Muscle of arm (tissue), 14 donors: ENCODE data around the gene CD40. TPM values are rescaled to one million over a fixed set of nuclear protein-coding genes. Genes with fewer than 3 reads are reported as not detected.

ENCODE experiments used
- DNase-seq: peaks from one replicate; pipeline ENCODE4 v3.0.0-alpha.2; 2013
- long read RNA-seq, 11 donors: transcript quantifications; one replicate each; lab custom pipeline, GENCODE V29; 2026
- polyA plus RNA-seq, 12 donors: library from polyadenylated mRNA; unstranded; fragments of 120-200 nt; gene quantifications; one replicate each; pipeline ENCODE4 v1.2.1, GENCODE V29; 2013; ENCODE audit not compliant: insufficient read length in 12 of 12

CD40 gene
- polyA plus RNA-seq: 10 to 100 TPM in 1 of 12 donors, 1 to 10 TPM in 9, not detected in 2; 4.3 to 13.5 (median 7.6) TPM
- long read RNA-seq, donor 1, partial matches to known transcripts: 0 of 1 reads
- long read RNA-seq, donor 1, other reads (novel, unspliced or antisense): 0 of 1 reads
- long read RNA-seq, donor 2, partial matches to known transcripts: 0 of 1 reads
- long read RNA-seq, donor 2, other reads (novel, unspliced or antisense): 0 of 1 reads
- long read RNA-seq, donor 3, partial matches to known transcripts: 0 of 2 reads
- long read RNA-seq, donor 3, other reads (novel, unspliced or antisense): 0 of 2 reads
- long read RNA-seq, donor 4: 0 reads
- long read RNA-seq, donor 5, partial matches to known transcripts: 0 of 3 reads
- long read RNA-seq, donor 5, other reads (novel, unspliced or antisense): 0 of 3 reads
- long read RNA-seq, donor 6, partial matches to known transcripts: 0 of 2 reads
- long read RNA-seq, donor 6, other reads (novel, unspliced or antisense): 0 of 2 reads
- long read RNA-seq, donor 7, partial matches to known transcripts: 0 of 3 reads
- long read RNA-seq, donor 7, other reads (novel, unspliced or antisense): 0 of 3 reads
- long read RNA-seq, donor 8, partial matches to known transcripts: 0 of 3 reads
- long read RNA-seq, donor 8, other reads (novel, unspliced or antisense): 0 of 3 reads
- long read RNA-seq, donor 9, partial matches to known transcripts: 0 of 2 reads
- long read RNA-seq, donor 9, other reads (novel, unspliced or antisense): 0 of 2 reads
- long read RNA-seq, donor 10, partial matches to known transcripts: 0 of 2 reads
- long read RNA-seq, donor 10, other reads (novel, unspliced or antisense): 0 of 2 reads
- long read RNA-seq, donor 11, partial matches to known transcripts: 0 of 1 reads
- long read RNA-seq, donor 11, other reads (novel, unspliced or antisense): 0 of 1 reads

DNA sequence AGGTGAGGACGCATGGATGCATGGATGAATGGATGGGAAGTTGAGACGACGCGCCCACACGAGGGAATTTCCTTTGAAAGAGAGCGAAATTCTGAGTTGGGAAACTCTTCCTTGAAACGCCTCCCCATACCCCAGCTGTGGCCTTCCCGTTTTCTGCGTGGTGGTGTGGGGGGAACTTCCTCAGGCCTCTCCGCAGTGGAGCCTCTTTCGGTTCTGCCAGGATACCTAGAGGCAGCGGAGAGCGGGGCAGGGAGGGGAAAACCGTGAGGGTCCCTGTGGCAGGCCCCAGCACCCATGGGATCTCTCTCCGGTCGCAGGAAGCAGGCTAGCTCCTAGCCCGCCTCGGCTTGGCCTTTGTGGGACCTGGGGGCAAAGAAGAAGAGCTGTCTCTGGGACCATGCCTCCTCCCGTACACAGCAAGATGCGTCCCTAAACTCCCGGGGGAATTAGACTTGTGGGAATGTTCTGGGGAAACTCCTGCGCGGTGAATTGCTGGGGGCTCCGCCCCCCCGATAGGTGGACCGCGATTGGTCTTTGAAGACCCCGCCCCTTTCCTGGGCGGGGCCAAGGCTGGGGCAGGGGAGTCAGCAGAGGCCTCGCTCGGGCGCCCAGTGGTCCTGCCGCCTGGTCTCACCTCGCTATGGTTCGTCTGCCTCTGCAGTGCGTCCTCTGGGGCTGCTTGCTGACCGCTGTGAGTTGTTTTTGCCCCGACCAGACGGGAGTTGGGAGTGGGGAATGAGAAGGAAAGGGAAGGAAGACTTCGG lies at the start of gene CD40:
Gene CD40 (plus strand): TSS at position 611 of the 764 bp plus-strand sequence. CDS start 30 bp downstream, at position 641.
- peak; percentile 41 for DNase-seq

DNA sequence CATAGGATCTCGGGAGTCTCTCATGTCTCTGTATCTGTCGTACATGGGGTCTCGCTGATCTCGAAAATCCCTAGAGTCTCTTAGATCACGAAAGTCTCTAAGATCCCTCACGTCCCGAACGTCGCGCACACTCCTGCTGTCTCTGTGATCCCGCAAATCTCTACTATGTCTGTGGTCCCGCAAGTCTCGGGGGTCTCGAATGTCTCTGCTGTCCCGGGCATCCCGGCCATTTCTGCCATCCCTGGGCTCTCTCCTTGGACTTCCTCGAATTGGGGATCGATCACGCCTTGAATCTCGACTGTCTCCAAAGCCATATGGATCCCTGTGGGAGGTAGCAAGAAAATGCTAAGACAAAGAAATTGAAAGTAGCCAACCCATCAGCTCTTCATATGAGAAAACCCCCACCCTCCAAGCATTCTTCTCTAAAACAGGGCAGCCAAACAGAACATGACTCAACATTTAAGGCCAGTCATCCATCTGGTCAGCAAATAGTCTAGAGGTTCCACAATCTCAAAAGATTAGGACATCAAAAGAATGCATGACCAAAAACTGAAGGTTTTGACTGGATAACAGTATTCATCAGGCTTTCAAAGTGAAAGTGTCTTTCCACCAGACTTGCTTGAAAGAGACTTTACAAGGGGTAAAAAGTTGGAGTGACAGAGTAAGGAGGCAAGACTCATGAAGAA lies 47.8 kb upstream of the CD40 start:
- DNase-seq: no peak

DNA sequence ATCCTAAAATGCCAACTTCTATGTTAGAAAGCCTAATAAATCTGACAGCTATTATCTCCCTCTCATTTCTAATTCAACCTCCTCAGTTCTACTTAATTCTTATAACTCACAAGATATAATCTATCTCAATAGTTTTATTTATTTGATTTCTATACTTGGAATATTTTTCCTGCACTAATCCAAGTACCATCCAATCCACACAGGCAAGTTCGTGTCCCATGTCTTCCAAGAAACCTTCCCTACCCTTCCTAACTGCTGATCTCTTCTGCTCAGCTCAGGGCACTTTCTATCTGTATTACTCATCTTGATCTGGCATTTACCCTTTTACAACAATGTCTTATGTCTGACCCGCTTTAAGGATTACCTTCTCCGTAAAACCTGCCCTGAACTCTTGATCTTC lies 46.5 kb upstream of the CD40 start:
- no peak for DNase-seq

DNA sequence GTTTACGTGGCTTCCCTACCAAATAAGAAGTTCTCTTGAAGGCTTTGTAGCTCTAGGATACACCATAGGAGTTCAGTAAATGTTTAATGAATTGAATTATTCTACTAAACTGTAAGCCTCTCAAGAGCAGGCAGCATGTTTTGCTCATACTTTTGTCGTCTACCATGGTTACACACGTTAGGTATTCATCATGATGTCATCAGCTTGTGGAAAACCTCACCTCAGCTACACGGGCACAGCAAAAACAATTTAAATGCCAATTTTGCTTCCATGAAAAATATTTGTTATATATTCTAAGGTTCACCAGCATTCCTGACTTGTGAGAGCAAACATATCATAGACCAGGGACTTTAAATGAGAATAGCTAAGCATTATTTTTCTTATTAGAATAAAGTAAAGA lies 45.1 kb upstream of the CD40 start:
- DNase-seq: no peak

DNA sequence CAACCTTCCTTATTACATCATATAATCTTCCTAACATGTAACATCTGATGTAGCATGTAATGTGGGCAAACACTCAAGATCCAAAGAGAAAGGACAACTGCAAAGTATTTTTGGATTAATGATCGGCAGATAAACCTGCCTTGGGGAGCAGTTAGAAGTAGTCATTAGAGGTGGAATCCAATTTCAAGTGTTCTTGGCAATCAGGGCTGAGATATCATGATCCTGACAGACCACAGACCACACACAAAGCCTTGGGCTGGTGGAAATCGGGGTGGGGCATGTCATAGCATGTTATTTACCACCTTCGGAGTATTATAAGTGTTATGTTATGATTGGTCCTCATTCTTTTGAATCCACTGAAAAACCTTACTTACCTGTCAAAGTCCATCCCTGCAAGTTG lies 44.7 kb upstream of the CD40 start:
- DNase-seq: no peak

DNA sequence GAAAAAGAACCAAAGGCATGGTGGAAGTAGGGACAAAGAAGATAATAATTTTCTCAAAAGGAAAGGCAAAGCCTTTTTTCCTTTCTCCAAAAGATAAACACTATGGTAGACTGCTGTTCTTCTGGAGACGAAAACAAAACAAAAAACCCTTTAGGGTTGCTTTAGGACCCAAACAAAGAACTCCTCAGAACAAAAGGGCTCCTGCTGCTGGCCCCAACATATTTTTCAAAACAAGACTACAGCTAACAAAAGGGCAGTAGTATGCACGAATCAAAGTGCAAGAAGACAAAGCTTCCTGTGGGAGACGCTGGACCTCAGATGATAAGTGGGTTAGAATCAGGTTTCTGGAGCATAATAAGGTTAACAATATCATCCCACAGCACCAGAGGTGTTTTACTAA lies 44.1 kb upstream of the CD40 start:
- no peak for DNase-seq

DNA sequence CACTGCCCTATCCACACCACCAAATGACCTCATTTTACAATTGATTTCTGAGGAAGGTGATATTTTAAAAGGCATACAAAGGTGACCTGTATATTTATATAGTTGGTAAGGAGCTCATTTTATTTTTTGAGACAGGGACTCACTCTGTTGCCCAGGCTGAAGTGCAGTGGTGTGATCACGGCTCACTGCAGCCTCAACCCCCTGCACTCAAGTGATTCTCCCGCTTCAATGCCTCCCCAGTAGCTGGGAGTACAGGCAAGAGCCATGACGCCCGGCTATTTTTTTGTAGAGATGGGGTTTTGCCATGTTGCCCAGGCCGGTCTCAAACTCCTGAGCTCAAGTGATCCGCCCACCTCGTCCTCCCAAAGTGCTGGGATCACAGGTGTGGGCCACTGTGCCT lies 41.3 kb upstream of the CD40 start:
- no peak for DNase-seq

DNA sequence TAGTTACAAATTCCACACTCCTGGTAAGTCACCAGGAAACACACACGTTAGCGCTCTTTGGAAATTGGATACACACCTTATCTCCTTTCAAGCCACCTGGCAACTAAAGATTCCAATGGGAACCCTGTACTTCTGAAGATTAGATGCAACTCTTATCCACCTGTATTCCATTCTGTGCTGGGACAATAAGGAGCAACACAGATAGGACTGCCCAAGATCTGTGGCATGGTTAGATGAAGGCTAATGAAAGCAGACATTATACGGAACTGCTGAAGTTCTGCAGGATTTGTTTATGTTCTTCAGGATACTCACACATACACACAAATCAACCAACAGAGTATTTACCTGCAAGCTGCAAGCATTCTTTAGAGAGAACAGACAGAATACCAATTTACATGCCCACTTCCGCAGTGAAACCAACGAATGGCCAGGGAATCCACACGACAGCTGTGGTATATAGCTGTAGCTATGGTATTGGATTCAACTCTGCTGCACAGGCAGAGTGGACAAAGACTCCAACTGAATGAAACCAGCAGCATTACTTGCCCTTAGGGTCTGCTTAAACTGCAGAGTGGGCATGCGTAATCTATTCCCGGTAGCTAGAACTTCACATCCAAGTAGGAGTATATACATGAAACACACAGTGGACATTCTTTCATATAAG lies 40.3 kb upstream of the CD40 start:
- no peak for DNase-seq

DNA sequence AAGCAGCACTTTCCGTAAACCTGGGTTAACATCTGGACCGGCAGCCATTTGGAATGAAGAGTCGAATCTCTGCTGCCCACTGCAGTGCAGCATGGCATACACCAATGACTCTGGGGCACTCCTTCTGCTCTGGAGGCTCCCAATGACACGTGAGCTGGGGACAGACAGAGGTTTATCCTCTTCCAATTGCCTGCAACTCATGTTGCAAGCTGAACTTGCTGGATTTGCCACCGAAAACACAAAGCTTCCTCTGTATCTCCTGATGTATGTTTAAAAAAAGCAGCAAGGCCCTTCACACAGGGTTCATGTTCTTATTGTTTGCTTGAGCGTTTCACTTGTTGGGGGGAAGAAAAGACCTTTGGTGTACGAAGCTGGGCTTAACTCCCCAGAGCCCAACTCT lies 39.2 kb upstream of the CD40 start:
- DNase-seq: no peak

DNA sequence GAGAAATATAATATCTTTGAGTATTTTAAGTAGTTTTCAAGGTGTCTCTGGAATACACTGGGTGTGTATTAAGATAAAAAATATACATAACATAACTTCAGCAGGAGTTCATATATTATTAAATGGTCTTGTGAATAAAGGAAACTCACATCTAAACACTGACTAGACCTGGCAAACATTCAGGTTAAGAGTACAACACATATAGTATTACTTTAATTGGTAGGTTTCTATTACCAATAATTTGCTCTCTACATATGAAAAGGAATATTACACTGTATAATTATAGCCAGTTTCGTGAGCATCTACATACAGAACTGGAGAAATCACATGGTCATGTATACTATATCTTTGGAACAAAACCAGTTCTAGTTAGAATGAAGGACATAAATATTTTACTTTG lies 37.0 kb upstream of the CD40 start:
- no peak for DNase-seq

DNA sequence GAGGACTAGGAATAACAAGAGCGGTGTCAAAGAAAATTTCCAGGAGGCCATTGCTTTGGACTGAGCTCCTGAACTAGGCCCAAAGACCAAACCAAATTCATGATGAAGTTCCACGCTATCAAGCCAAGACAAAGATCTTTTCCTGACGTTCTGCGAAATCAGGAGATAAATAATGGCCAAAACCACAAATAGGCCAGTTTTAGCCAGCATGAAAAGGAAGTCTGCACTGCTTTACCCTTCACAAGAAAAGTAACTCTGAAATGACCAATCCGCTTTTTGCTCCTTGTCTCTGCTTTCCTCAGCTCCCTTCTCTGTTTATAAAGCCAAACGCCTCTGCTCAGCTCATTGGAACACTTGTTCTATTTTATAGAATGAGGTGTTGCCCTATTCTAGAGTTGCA lies 35.0 kb upstream of the CD40 start:
- DNase-seq: no peak

DNA sequence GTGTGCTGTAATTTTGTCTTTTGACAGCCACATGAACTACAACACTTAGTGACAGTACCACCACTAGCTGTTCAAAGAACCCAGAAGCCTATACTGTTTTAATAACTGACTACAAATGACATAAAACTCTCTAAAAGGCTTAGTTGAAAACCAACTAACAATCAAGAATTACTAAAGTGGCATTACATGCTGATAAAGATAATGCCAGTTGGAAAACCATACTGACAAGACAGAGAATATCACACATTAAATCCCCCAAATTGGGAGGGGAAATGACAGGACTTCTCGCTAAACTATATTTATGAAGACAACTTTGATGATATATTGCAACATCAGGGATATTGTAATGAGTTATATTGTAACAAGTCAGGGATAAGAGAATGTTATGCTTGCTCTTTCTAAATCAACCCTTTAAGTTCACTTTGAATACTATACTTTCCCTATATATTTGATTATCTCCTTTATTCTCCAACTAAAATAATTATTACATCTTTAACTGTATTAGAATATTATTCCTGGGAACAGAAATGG lies 34.5 kb upstream of the CD40 start:
- DNase-seq: no peak

DNA sequence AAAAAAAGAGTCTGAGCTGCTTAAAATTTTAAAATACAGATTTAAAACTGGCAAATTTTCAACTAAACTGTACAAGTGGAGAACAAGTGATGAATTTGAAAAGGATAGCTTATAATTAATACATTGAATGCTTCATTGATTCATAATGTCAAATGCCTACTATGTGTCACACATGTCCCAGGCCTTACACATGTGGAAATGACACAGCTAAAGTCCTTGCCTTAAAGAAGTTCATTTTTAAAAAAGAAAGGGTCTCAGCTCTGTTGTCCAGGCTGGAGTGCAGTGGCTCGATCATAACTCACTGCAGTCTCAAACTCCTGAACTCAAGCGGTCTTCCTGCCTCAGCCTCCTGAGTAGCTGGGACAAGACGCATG lies 33.3 kb upstream of the CD40 start:
- DNase-seq: no peak

DNA sequence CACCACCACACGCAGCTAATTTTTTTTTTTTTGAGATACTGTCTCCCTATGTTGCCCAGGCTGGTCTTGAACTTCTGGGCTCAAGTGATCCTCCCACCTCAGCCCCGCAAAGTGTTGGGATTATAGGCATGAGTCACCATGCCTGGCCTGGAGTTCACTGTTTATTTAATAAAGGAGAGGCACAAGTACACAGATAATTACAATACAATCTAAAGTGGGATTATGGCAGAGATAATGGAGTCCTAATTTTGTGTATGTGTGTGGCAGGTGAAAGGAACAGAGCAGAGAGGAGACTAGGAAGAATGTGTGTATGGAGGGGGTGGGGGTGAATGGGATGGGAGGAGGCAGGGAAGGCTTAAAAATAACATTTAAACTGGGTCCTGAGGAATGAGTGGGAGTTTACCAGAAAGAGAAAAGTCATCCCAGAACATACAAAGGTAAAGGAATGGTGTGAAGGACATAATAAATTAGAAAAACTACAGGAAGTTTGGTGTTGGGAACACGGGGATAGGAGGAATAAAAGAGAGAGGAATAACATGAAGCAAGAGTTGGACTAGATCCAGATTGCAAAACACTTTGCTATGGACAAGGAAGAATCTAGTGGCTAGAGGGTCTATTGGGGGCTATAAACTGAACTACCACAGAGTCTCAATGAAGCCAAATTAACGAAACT lies 32.8 kb upstream of the CD40 start:
- no peak for DNase-seq

DNA sequence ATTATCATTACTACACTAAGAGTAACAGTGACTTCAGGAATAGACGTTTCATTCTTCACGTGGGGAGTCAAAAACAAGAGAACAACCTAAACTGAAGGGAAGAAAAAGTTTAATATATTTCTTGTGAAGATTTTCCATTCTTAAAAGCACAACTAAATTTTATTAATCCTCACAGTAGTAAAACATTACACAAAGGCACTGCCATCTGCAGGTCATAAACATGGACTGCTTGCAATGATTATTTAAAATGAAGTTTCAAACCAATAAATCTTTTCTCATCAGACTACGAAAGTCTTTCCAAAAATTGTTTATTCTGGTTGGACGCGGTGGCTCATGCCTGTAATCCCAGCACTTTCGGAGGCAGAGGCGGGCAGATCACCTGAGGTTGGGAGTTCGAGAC lies 31.0 kb upstream of the CD40 start:
- DNase-seq: no peak

DNA sequence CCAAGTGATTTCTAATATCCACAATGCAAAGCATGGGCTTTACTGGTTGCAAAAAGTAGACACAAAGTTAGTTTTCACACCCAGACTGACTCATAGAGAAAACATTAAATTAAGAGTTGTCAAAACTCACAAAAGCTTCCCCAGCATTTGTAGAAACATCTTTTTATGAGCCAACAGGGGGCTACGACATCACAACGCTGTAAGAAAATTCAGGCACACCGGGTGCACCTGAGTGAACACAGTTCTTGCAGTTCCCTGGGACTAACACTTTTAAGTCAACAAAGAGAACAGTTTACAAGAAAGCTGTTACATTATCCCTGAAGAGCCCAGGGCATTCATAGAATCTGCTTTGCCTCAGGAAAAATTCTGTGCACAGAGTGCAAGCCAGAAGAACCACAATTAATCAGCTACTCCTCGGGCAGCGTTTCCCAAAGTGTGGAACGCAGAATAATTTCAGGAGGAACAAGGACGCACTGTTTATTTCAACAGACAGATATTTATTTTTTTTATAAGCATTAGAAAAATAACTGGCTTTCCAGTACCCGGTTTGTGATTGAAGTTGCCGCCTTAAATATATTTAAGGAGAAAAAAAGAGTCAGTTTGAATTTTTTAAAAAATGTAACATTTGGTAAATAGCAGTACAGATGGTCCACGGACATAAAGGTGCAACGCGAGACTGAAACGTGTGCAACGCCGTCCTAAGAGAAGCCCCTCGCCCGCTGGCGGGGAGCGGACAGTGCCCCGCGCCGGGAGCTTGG lies 29.5 kb upstream of the CD40 start:
- DNase-seq: no peak

DNA sequence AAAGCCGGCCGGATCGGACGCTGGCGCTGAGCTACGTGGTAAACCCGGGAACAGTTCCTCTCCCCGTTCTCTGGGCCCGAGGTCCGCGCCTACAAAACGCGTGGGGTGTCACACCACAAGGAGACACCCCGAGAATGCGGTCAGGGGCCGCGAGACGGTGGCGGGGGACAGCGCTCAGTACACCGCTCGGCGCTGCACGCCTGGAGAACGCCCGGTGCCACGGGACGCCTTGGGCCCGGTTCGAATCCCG lies 29.0 kb upstream of the CD40 start:
- no peak for DNase-seq

DNA sequence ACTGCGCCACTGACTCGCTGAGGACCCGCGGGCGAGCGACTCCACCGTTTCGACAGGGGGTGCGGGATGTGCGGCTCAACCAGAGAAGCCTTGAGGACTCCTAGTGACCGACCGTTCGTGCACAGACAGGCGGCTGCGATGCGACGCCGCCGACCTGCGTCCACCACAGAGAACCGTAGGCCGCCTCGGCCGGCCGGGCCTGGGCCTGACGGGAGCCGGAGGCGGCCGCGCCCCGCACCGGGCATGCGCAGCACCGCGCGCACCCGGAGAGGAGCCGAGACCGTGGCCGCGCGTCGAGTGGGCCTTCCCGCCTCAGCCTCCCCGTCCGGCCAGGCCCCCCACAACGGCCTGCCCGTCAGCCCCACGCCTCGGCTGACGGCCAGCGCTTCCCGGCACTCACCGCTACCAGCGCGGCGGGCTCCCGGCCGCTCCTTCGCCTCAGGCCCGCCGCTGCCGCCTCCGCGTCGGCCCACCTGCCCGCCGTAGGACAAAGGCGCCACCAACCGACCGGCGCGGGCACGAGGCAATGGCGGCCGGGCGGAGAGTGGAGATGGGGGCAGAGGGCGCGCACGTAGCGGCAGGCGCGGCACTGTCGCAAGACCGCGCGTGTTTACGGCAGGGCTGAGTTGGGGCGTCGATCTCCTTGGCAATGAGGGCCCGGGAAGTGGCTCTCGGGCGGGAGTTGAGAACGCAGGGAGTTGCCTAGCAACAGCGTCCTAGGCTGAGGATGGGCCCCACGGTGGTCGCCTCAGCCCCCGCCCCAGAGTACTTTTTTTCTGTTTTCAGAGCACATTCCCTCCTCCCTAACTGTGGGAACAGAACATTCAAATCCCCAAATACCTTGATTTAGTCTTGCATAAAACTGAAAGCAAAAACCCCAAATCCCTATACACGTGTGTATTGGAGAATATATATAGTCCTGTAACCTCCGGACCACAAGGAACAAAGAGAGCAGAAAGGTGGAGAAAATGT lies 28.4 kb upstream of the CD40 start, which contains the start of gene NCOA5:
Gene NCOA5 (minus strand): TSS at position 546 of the 972 bp plus-strand sequence. CDS start 10,538 bp downstream, outside the sequence.
- DNase-seq: peak; percentile 95
